CD4-positive, alpha-beta T cell treated with Interleukin-17A for 4 hours (primary cell): ENCODE data around the gene TNK2.
"Not testable (repeated sequence)": the region's sequence is repeated elsewhere in the genome, so short reads cannot be mapped to it uniquely, and the experiment has no call there.

Experiments
- DNase-seq: peaks from one replicate; pipeline ENCODE4 v3.0.0-alpha.2; 2020; ENCODE audit warnings: mixed read lengths

The TNK2 gene

GRCh38 chr3:195907934-195908693 is at the start of gene TNK2:
Gene TNK2, minus strand, starts transcription at chr3:195908551. Its CDS starts 19,963 bp downstream, at chr3:195888588.
- DNase-seq: peak; percentile 67

- DNase-seq: no peak
Observed at GRCh38 chr3:195956577-195956976, 48.2 kb upstream of the TNK2 start.

- DNase-seq: not testable (repeated sequence)
Observed at GRCh38 chr3:195955416-195955841, 47.1 kb upstream of the TNK2 start.

- not testable (repeated sequence) for DNase-seq
Observed at GRCh38 chr3:195954752-195955119, 46.4 kb upstream of the TNK2 start.

GRCh38 chr3:195954052-195954751 is 45.9 kb upstream of the TNK2 start:
- peak; percentile 82 for DNase-seq

- not testable (repeated sequence) for DNase-seq
Observed at GRCh38 chr3:195952590-195952989, 44.2 kb upstream of the TNK2 start.

GRCh38 chr3:195951443-195952177 is 43.3 kb upstream of the TNK2 start:
- DNase-seq: not testable (repeated sequence)

GRCh38 chr3:195950731-195951130 is 42.4 kb upstream of the TNK2 start:
- DNase-seq: peak; percentile 30

GRCh38 chr3:195950164-195950563 is 41.8 kb upstream of the TNK2 start:
- not testable (repeated sequence) for DNase-seq

GRCh38 chr3:195946910-195947699 is 38.8 kb upstream of the TNK2 start:
- DNase-seq: not testable (repeated sequence)

GRCh38 chr3:195941265-195941815 is 33.0 kb upstream of the TNK2 start:
- DNase-seq: not testable (repeated sequence)

- DNase-seq: not testable (repeated sequence)
Observed at GRCh38 chr3:195940806-195941205, 32.5 kb upstream of the TNK2 start.

GRCh38 chr3:195939526-195940470 is 31.4 kb upstream of the TNK2 start:
- not testable (repeated sequence) for DNase-seq

- not testable (repeated sequence) for DNase-seq
Observed at GRCh38 chr3:195933044-195933430, 24.7 kb upstream of the TNK2 start.

GRCh38 chr3:195932418-195933043 is 24.2 kb upstream of the TNK2 start:
- DNase-seq: no peak

- DNase-seq: no peak
Observed at GRCh38 chr3:195931582-195932273, 23.4 kb upstream of the TNK2 start.

- no peak for DNase-seq
Observed at GRCh38 chr3:195929452-195929851, 21.1 kb upstream of the TNK2 start.

- no peak for DNase-seq
Observed at GRCh38 chr3:195921334-195921791, 13.0 kb upstream of the TNK2 start.

GRCh38 chr3:195918176-195918575 is 9.8 kb upstream of the TNK2 start:
- no peak for DNase-seq

- no peak for DNase-seq
Observed at GRCh38 chr3:195916991-195917390, 8.6 kb upstream of the TNK2 start.
